ENCODE data around the gene PBX3. TPM values are rescaled to one million over a fixed set of nuclear protein-coding genes. Genes with fewer than 3 reads are reported as not detected.

Gene PBX3
- total RNA-seq (39.0 and 48.5 TPM in 2 replicates), polyA plus RNA-seq (15.5 and 15.9 TPM in 2 replicates), polyA minus RNA-seq (69.6 and 70.9 TPM in 2 replicates)
- 30.4 TPM for total RNA-seq (2013)

DNA sequence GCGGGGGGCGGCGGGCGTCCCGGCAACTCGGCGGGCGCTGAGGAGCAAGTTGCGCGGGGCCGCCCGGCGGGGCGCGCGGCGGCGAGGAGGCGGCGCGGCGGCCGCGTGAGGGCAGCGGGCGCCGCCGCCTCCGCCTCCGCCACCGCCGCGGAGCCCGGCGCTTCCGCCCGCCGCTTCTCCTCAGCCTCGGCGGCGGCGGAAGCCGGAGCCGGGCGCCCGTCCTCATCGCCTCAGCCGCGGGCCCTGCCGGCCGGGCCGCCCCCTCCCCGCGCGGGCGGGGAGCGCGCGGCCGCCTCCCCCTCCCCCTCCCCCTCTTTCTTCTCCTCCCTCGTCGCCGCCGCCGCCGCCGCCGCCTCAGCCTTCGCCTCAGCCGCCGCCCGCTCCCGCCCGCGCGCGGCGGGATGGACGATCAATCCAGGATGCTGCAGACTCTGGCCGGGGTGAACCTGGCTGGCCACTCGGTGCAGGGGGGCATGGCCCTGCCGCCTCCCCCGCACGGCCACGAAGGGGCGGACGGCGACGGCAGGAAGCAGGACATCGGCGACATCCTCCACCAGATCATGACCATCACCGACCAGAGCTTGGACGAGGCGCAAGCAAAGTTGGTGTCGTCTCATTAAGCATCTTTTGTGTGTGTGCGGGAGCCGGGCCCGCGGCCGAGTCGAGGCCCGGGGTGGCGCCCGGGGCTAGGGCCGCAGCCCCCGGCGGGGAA is at the start of gene PBX3:
PBX3 (plus strand) TSS at position 321 of the 712 bp plus-strand sequence.
- peaks cover 16% of the 10 kb centered on the region in 2 donors for H3K4me1 ChIP-seq (ENCODE audit: control insufficient read depth in 2 of 2, insufficient read depth in 2 of 2, low read length in 2 of 2)
- peak within 1 kb of the TSS; percentile 89 for H3K9ac ChIP-seq (ENCODE audit: low read length)
- Mint-ChIP-seq H3K4me1 (peaks cover 42% of the 10 kb centered on the region), H3K9me3 (ENCODE audit: insufficient read depth) (no peaks in the 10 kb centered on the region), H3K27me3 (no peaks in the 10 kb centered on the region), H3K4me3 (peak within 1 kb of the TSS; percentile 97), H3K27ac (peak within 1 kb of the TSS; percentile 97)
- no peaks in the 10 kb centered on the region for H4K20me1 ChIP-seq (ENCODE audit: control insufficient read depth, insufficient read depth, low read length, poor library complexity, severe bottlenecking)
- H3K4me3 ChIP-seq (ENCODE audit: control extremely low read depth in 1 of 5, extremely low read depth in 1 of 5, insufficient read depth in 1 of 5, low read depth in 2 of 5, low read length in 4 of 5) = peak within 1 kb of the TSS; percentile 82 to 95 (median 89)
- intact Hi-C loops (cut with micrococcal nuclease) = loop anchor here (2.0 to 5.0 kb wide), 8 partner anchors 74 to 975 kb away; partner anchors contain the start of genes GOLGA1 and HSPA5
- peak within 1 kb of the TSS; percentile 90 for H2AFZ ChIP-seq (ENCODE audit: insufficient read depth, low read depth, low read length, poor library complexity, severe bottlenecking)
- ChIA-PET POLR2A (no interaction called here), CTCF (interaction anchor here (1.7 kb wide), 1 partner anchor 340 kb away, joined by 4 read pairs; no protein-coding TSS in a partner anchor)
- TF ChIP-seq EZH2 (IDR thresholded peaks at IDR 0.05; ENCODE audit: borderline replicate concordance, insufficient read depth, low read depth, low read length, poor library complexity, severe bottlenecking) = no peak
- TF ChIP-seq, protein P1, sequence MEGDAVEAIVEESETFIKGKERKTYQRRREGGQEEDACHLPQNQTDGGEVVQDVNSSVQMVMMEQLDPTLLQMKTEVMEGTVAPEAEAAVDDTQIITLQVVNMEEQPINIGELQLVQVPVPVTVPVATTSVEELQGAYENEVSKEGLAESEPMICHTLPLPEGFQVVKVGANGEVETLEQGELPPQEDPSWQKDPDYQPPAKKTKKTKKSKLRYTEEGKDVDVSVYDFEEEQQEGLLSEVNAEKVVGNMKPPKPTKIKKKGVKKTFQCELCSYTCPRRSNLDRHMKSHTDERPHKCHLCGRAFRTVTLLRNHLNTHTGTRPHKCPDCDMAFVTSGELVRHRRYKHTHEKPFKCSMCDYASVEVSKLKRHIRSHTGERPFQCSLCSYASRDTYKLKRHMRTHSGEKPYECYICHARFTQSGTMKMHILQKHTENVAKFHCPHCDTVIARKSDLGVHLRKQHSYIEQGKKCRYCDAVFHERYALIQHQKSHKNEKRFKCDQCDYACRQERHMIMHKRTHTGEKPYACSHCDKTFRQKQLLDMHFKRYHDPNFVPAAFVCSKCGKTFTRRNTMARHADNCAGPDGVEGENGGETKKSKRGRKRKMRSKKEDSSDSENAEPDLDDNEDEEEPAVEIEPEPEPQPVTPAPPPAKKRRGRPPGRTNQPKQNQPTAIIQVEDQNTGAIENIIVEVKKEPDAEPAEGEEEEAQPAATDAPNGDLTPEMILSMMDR (IDR thresholded peaks at IDR 0.05) = no peak
- peaks cover 31% of the 10 kb centered on the region for H3K79me2 ChIP-seq (ENCODE audit: control insufficient read depth, insufficient read depth, low read length)
- peak; percentile 82 for DNase-seq
- peak within 1 kb of the TSS; percentile 77 to 83 for H3K27ac ChIP-seq (ENCODE audit: low read length in 2 of 2)
- under 1% methylated on average over 92 of the region's 107 CpGs for WGBS (ENCODE audit: insufficient coverage)
- H3K4me2 ChIP-seq (replicated peaks; ENCODE audit: low read depth, low read length, poor library complexity, severe bottlenecking) = peak within 1 kb of the TSS; percentile 96
- H3K36me3 ChIP-seq (replicated peaks in 1 of 2; ENCODE audit: control extremely low read depth in 1 of 2, control insufficient read depth in 1 of 2, extremely low read depth in 1 of 2, insufficient read depth in 2 of 2, low read length in 1 of 2) = no peaks in the 10 kb centered on the region
- H3K9me3 ChIP-seq (ENCODE audit: control extremely low read depth in 1 of 3, control insufficient read depth in 2 of 3, insufficient read depth in 1 of 3, low read length in 2 of 3) = no peaks in the 10 kb centered on the region
- no peaks in the 10 kb centered on the region for H3K27me3 ChIP-seq (replicated peaks in 1 of 4; ENCODE audit: control extremely low read depth in 1 of 4, control insufficient read depth in 3 of 4, insufficient read depth in 4 of 4, low read length in 3 of 4)
- ATAC-seq (ENCODE audit: low read depth) = peak; percentile 12

DNA sequence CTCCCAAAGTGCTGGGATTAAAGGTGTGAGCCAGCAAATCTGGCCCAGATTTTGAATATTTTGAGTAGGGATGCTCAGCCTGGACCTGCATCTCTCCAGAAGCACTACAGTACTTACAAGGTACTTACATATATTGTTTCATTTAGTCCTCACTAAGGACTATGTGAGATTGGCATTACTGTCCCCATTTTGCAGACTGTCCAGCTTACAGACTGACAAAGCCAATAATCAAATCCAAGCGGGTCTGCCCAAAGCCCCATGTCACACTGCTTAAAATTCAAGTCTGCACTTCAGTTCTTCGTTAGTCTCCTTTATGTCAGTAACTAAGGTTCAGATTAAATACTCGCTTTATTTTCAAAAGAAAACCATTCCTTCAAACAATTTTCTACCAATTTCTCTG is 47.3 kb upstream of the PBX3 start:
- Histone ChIP-seq H3K27ac (ENCODE audit: low read length in 2 of 2) (no peak overlapping the region), H3K4me1 (ENCODE audit: control insufficient read depth in 2 of 2, insufficient read depth in 2 of 2, low read length in 2 of 2) (peaks cover 21 to 23% of the 10 kb centered on the region in 2 donors), H3K9me3 (ENCODE audit: control extremely low read depth in 1 of 3, control insufficient read depth in 2 of 3, insufficient read depth in 1 of 3, low read length in 2 of 3) (no peaks in the 10 kb centered on the region), H3K4me3 (ENCODE audit: control extremely low read depth in 1 of 5, extremely low read depth in 1 of 5, insufficient read depth in 1 of 5, low read depth in 2 of 5, low read length in 4 of 5) (no peak overlapping the region), H3K79me2 (ENCODE audit: control insufficient read depth, insufficient read depth, low read length) (peaks cover 91% of the 10 kb centered on the region), H2AFZ (ENCODE audit: insufficient read depth, low read depth, low read length, poor library complexity, severe bottlenecking) (no peak overlapping the region), H3K36me3 (replicated peaks in 1 of 2; ENCODE audit: control extremely low read depth in 1 of 2, control insufficient read depth in 1 of 2, extremely low read depth in 1 of 2, insufficient read depth in 2 of 2, low read length in 1 of 2) (peaks cover 0 to 2% of the 10 kb centered on the region in 2 experiments), H4K20me1 (ENCODE audit: control insufficient read depth, insufficient read depth, low read length, poor library complexity, severe bottlenecking) (peaks cover 23% of the 10 kb centered on the region), H3K9ac (ENCODE audit: low read length) (no peak overlapping the region), H3K27me3 (replicated peaks in 1 of 4; ENCODE audit: control extremely low read depth in 1 of 4, control insufficient read depth in 3 of 4, insufficient read depth in 4 of 4, low read length in 3 of 4) (no peaks in the 10 kb centered on the region), H3K4me2 (replicated peaks; ENCODE audit: low read depth, low read length, poor library complexity, severe bottlenecking) (no peak overlapping the region)
- intact Hi-C loops (cut with micrococcal nuclease) = no loop called here
- Mint-ChIP-seq H3K27ac (no peak overlapping the region), H3K4me3 (no peak overlapping the region), H3K9me3 (ENCODE audit: insufficient read depth) (no peaks in the 10 kb centered on the region), H3K27me3 (no peaks in the 10 kb centered on the region), H3K4me1 (peaks cover 51% of the 10 kb centered on the region)
- TF ChIP-seq EZH2 (IDR thresholded peaks at IDR 0.05; ENCODE audit: borderline replicate concordance, insufficient read depth, low read depth, low read length, poor library complexity, severe bottlenecking) = no peak
- TF ChIP-seq, protein P1 (IDR thresholded peaks at IDR 0.05) = no peak
- DNase-seq = no peak
- no peak for ATAC-seq (ENCODE audit: low read depth)
- CTCF ChIA-PET = interaction anchor here (0.6 kb wide), 1 partner anchor 57 kb away, joined by 3 read pairs; no protein-coding TSS in a partner anchor
- POLR2A ChIA-PET = no interaction called here
- 100% methylated on average over 1 of the region's 3 CpGs for WGBS (ENCODE audit: insufficient coverage)

Data from B cell (primary cell).